Left ventricle myocardium superior (tissue), 1 donor: ENCODE results near the gene ZNF865. TPM values are rescaled to one million over a fixed set of nuclear protein-coding genes. Genes with fewer than 3 reads are reported as not detected.
A peak's percentile ranks its signal among the peaks of the same experiment; 100 is the strongest.

Source experiments
- ATAC-seq: fragments of 200-7000 bp; cut with Tn5 transposase; one replicate; pipeline ENCODE4 v1.9.1; 2020; ENCODE audit warnings: mild to moderate bottlenecking, moderate library complexity
- DNase-seq: peaks from one replicate; pipeline ENCODE4 v3.0.0-alpha.2; 2020
- intact Hi-C: fragments of 100-400 bp; cut with micrococcal nuclease; formaldehyde crosslinking; loops from one replicate; pipeline ENCODE4 v1.11.0; 2022
- total RNA-seq: library from RNA; stranded (reverse); fragmentation: NEBNext Ultra II Directional; extraction: Animal tissue kit (Norgen Biotek cat#: 25700); gene quantifications from one replicate; pipeline ENCODE4 v1.2.1, GENCODE V29; 2021
- donor health status: DM: no; HTN: yes; CAD: no; lungs with severe emphysema.

The ZNF865 gene
- total RNA-seq, 1 donor from 2014 or later: 21.8 TPM

GRCh38 chr19:55584871-55585270, 20.6 kb upstream of the ZNF865 start:
- DNase-seq: no peak
- intact Hi-C loops: no loop called here
- no peak for ATAC-seq

GRCh38 chr19:55585658-55586339, 19.6 kb upstream of the ZNF865 start:
- DNase-seq (peak; percentile 87), ATAC-seq (peak; percentile 84)
- intact Hi-C loops: no loop called here

GRCh38 chr19:55586976-55587668, 18.3 kb upstream of the ZNF865 start:
- DNase-seq: peak; percentile 97
- peak; percentile 88 for ATAC-seq
- intact Hi-C loops: no loop called here

- DNase-seq: no peak
- intact Hi-C loops: no loop called here
These were observed 16.7 kb upstream of the ZNF865 start for GRCh38 chr19:55588738-55589137.

GRCh38 chr19:55590109-55590508, 15.3 kb upstream of the ZNF865 start:
- intact Hi-C loops: no loop called here
- DNase-seq: no peak
- no peak for ATAC-seq

More at GRCh38 chr19:55588738-55589137, 16.7 kb upstream of the ZNF865 start:
- no peak for ATAC-seq

DNA sequence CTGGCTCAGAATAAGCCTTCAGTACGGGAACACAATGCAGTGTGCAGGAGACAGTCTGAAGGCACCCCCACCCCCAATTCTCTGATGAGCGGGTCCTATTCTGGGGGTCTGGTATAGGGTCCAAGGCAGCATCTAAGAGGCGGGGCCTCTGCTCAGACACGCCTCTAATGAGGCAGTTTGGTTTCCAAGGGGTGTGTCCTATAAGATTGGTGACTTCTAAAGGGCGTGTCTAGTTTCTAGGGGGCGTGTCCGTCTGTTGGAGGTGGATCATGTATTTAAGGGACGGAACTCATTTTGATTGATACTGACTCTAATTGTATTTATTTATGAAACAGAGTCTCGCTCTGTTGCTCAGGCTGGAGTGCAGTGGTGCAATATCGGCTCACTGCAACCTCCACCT, 14.8 kb upstream of the ZNF865 start:
- ATAC-seq: no peak
- intact Hi-C loops: no loop called here
- DNase-seq: no peak

DNA sequence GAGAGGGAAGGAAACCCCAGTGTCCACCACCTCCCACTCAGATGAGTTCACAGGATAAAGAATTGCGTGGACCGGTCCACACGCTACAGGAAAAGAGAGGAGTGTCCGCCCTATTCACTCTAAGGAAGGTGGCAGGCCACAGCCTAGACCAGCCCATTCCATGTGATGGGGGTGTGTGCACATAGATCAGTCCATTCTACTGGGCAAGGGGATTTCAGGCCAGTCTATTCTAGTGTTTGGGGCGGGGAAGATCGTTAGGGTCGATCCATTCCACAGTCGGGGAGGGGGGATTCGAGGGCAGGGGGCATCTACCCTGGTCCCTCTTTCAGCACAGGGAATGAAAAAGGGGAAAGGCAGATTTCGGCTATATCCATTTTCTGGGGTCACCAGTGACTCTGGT, 13.9 kb upstream of the ZNF865 start:
- DNase-seq: no peak
- ATAC-seq: no peak
- intact Hi-C loops: no loop called here

- no peak for ATAC-seq
- intact Hi-C loops: no loop called here
- DNase-seq: peak; percentile 27
These were observed 12.9 kb upstream of the ZNF865 start for GRCh38 chr19:55592391-55593090.

- intact Hi-C loops: no loop called here
- ATAC-seq (peak; percentile 9), DNase-seq (peak; percentile 37)
These were observed 12.2 kb upstream of the ZNF865 start for GRCh38 chr19:55593096-55593772.

DNA sequence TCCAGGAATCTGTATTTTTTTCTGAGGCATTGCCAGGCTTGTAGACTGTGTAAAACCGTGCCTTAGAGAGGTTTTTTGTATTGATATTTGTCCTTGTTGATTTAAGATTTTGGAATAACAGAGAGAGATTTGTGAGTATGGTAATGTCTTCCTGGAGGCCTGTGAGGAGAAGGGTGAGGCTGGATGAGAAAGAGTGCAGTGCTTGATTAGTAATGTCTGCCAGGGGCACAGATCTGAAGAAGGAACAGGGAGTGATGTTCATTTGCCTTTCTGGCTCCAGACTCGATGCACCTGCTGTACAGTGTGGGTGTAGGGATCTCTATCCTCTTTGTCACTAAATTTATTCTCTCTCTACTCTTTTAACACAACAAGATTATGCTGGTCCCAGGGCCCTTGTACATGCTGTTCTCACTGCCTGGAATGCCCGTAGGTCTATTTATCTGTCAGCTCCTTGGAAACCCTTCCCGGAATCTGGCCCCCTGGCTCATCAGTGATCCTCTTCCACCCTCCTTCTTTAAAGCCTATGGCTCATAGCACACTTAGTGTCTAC, 10.4 kb upstream of the ZNF865 start:
- DNase-seq: no peak
- intact Hi-C loops: no loop called here
- no peak for ATAC-seq

DNA sequence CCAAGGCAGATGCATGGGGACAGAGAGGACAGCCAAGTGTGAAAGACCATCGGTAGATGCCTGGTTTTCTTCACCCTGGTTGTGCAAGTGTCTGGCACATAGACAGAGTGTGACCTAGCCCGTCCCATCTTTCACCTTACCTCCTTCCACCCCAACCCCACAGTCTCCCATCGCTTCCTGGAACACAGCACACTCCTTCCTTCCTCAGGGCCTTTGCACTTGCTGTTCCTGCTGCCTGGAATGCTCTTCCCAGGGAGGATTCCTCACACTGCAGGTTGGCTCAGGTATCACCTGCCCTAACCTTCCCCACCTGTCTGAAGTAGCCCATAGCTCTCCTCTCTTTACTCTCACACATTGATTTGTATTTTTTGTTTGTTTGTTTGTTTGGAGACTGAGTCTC, 9.1 kb upstream of the ZNF865 start:
- intact Hi-C loops: no loop called here
- ATAC-seq: no peak

GRCh38 chr19:55597501-55597921, 7.9 kb upstream of the ZNF865 start:
- ATAC-seq (no peak), DNase-seq (peak; percentile 48)
- intact Hi-C loops: no loop called here

More for the DNA sequence above, 9.1 kb upstream of the ZNF865 start:
- DNase-seq: no peak

- ATAC-seq: no peak
- intact Hi-C loops: no loop called here
- no peak for DNase-seq
These were observed 7.4 kb upstream of the ZNF865 start for GRCh38 chr19:55598034-55598433.

DNA sequence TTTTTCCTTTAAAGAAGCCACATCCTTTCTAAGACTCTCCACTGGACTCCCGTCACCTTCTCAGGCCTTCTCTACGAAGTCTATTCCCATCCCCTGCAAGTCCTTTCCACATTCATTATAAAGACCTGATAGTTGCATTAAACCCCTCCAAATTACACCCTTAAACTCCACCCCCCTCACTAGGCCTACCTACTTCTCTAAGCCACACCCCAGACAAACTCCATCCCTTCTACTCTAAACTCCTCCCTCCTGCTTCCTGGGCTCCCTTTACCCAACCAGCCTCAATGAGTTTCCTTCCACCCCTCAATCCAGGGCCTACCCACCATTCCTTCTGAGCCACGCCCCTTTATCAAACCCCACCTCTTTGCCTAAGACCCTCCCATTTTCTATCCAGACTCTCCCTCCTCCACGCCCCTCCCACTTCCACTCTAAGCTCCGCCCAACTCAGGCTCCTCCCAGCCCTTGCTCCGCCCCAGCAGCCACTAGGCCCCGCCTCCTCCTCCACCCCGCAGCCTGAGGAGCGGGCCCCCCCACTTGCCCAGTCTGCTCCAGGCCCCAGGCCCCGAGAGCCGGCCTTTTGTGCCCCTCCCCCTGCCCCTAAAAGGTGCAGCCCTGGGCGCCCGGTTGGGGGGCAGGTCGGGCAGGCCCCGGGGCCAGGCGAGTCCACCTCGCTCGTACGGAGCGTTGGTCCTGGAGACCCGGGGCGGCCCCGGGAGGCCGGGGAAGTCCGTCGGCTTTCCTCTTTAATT, 6.6 kb upstream of the ZNF865 start:
- peak; percentile 78 for ATAC-seq
- peak; percentile 93 for DNase-seq
- intact Hi-C loops: no loop called here

- DNase-seq (peak; percentile 98), ATAC-seq (peak; percentile 88)
- intact Hi-C loops: no loop called here
These were observed 6.0 kb upstream of the ZNF865 start, which contains the start of gene FIZ1 for GRCh38 chr19:55599468-55599841. Gene FIZ1, minus strand, starts transcription at chr19:55599517. Its CDS starts 1,652 bp downstream, at chr19:55597865.

- peak; percentile 67 for ATAC-seq
- DNase-seq: peak; percentile 91
- intact Hi-C loops: loop anchor here (10.0 kb wide), 1 partner anchor 85 kb away; no protein-coding TSS in a partner anchor
These were observed 5.4 kb upstream of the ZNF865 start, which contains the start of gene ZNF524 for GRCh38 chr19:55599842-55600661. Gene ZNF524, plus strand, starts transcription at chr19:55600288. Its CDS starts 1,825 bp downstream, at chr19:55602113.

- intact Hi-C loops: loop anchor here (10.0 kb wide), 1 partner anchor 86 kb away; no protein-coding TSS in a partner anchor
- no peak for DNase-seq
- ATAC-seq: no peak
These were observed 4.8 kb upstream of the ZNF865 start for GRCh38 chr19:55600662-55601028.

DNA sequence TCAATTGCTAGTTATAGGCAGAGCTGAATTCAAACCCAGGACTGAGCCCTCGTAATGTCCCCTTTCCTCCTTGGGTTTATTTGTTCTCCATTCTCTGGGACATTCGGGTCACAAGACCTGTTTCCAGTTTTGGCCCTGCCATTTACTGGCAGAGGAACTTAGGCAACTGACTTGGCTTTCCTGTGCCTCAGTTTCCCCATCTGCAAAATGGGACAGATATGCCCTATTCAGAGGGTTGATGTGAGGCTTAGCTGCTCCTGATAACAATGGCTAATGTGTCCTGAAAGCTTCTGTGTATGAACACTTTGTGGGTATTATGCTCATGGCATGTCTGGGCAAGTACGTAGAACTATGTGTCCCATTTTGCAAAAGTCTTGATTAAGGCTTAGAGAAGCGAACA, 4.4 kb upstream of the ZNF865 start:
- intact Hi-C loops: loop anchor here (10.0 kb wide), 1 partner anchor 86 kb away; no protein-coding TSS in a partner anchor
- DNase-seq (no peak), ATAC-seq (no peak)
